SK-MEL-5 (cell line): ENCODE measurements around the gene PDE10A. TPM values are rescaled to one million over a fixed set of nuclear protein-coding genes. Genes with fewer than 3 reads are reported as not detected.

Source experiments
- DNase-seq: peaks from one replicate; pipeline ENCODE4 v3.0.0-alpha.2; 2016; ENCODE audit warnings: low read depth, low spot score
- in situ Hi-C: cut with HindIII; loops from 2 replicates; pipeline ENCODE4 v1.10.0; 2016; ENCODE audit warnings: low sequenced_read_pairs, high pct_unique_total_duplicates, low pct_unique_long_range_greater_than_20kb
- total RNA-seq: library from RNA; depleted of rRNA; stranded (reverse); fragments of >200 nt; shearing (Covaris generic); gene quantifications from 2 replicates; pipeline ENCODE4 v1.2.3, GENCODE V29; 2014

The PDE10A gene
- total RNA-seq, 1 experiment from 2014 or later: 161 TPM

- in situ Hi-C loops: no loop called here
- no peak for DNase-seq
Observed at GRCh38 chr6:165684333-165684732, 21.3 kb upstream of the PDE10A start.

GRCh38 chr6:165680975-165681374 lies 17.9 kb upstream of the PDE10A start:
- no peak for DNase-seq
- in situ Hi-C loops: no loop called here

DNA sequence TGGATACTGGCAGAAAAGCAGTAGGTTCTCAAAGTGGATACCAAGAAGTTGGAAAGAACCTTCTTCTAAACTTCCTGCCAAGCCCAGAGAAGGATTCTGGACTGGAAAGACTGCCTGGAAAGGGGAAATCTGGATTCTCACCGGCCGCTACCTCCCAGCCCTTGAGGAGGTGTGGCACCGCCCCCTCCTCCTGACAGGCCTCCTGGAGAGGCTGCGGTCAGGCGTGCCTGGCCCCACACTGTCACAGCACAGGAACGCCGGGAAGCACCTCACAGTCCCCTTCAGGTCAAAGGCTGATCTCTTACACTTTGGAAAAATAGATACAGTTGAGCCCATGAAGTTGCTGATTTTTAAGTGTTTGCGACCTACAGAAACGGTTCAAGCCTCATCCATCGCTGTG lies 16.3 kb upstream of the PDE10A start:
- no peak for DNase-seq
- in situ Hi-C loops: no loop called here

- DNase-seq: no peak
- in situ Hi-C loops: no loop called here
Observed at GRCh38 chr6:165678904-165679303, 15.9 kb upstream of the PDE10A start.

GRCh38 chr6:165678429-165678828 lies 15.4 kb upstream of the PDE10A start:
- in situ Hi-C loops: no loop called here
- no peak for DNase-seq

- DNase-seq: no peak
- in situ Hi-C loops: no loop called here
Observed at GRCh38 chr6:165677091-165677490, 14.1 kb upstream of the PDE10A start.

GRCh38 chr6:165676435-165677068 lies 13.5 kb upstream of the PDE10A start:
- DNase-seq: no peak
- in situ Hi-C loops: no loop called here

DNA sequence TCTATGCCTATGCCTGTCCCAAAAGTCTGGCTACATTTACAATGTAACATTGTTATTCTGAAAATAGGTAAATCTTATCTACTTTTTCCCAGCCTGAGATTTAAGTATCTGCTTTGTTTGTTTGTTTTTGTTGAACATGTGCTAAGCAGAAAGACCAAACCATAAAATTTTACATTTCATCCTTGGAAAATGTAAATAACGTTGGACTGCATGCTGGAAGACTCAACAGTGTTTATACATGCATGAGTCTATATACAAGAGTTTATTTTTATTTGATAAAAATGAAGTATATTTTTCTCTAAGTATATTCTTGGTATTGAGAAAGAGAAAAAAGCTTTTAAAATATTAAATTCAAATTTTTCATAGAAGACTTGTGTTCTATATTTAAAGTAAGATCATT lies 12.1 kb upstream of the PDE10A start:
- DNase-seq: no peak
- in situ Hi-C loops: no loop called here

GRCh38 chr6:165674155-165675029 lies 11.4 kb upstream of the PDE10A start:
- no peak for DNase-seq
- in situ Hi-C loops: no loop called here

DNA sequence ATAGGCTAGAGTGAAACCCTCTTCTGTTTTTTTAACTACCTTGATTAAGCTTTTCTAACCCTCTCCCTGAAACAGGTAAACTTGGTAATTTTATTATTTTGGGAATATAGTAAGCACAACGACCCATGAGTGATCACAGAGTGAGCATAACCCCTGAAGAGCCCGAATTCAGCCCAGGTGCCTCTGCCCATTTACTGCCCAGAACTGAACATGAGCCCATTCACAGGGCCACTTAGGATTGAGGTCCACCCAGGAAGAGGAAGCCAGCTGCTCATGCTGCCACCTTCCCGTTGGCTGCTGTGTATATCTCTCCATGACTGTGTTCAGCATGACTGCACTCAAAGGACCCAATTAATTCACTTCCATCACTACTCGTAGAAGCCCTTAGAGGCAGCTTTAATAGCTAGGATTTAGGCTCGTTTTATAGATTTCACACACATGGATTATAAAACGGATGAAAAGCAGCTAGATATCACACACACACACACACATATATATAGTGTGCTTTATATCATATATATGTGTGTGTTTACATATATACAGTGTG lies 8.3 kb upstream of the PDE10A start:
- DNase-seq: no peak

DNA sequence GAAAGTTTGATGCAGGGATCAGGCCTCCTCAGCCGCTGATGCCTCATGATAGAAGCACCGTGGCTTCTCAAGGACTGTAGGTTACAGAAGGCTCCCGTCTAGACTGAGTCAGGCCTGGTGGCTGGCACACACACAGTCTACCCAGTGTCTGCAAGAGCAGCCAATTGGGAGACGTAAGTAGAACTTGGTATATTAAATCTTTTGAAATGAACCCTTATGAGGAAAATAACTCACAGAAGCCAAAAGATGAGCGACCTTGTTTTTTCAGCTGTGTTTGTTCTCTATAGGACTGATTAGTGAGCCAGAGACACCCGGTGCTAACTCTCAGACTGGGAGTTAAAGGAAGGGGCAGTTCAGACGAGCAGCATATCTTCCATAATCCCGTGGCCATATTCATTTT lies 5.9 kb upstream of the PDE10A start:
- in situ Hi-C loops: no loop called here
- no peak for DNase-seq

More for the DNA sequence above, 8.3 kb upstream of the PDE10A start:
- in situ Hi-C loops: no loop called here

DNA sequence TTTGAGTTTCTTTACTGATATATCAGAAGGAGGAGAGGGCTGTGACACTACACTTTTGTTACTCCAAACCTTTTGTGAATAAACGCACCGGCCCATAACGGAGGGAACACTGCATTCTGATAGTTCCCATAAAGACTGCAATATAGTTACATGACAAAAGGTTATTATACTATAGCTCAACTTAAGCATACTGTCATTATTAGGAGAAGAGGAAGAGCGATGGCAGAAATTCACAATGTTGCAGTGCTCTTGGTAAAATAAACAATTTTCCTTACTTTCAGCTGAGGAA lies 2.3 kb upstream of the PDE10A start:
- in situ Hi-C loops: no loop called here
- no peak for DNase-seq

GRCh38 chr6:165664559-165665383 lies 1.7 kb upstream of the PDE10A start:
- in situ Hi-C loops: no loop called here
- DNase-seq: no peak

- in situ Hi-C loops: no loop called here
- DNase-seq: no peak
Observed at GRCh38 chr6:165663736-165664558, 906 bp upstream of the PDE10A start.

DNA sequence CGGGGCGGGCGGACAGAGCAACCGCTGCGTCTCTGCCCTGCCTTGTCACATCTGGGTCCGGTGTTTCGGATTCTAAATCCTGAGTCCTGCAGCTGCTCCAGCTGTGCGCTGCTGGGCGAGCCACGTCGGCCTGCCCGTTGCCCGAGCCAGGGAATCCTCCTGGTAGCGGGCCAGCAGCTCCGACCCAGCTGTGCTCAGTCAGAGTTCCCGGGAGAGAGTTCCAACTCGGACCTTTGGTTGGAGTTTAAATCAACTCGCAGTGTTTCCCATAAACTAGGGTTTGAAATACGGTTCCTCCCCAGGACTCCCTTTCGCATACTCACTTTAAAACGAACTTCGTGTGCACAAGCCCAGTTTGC lies 315 bp upstream of the PDE10A start:
- in situ Hi-C loops: no loop called here
- peak; percentile 11 for DNase-seq

DNA sequence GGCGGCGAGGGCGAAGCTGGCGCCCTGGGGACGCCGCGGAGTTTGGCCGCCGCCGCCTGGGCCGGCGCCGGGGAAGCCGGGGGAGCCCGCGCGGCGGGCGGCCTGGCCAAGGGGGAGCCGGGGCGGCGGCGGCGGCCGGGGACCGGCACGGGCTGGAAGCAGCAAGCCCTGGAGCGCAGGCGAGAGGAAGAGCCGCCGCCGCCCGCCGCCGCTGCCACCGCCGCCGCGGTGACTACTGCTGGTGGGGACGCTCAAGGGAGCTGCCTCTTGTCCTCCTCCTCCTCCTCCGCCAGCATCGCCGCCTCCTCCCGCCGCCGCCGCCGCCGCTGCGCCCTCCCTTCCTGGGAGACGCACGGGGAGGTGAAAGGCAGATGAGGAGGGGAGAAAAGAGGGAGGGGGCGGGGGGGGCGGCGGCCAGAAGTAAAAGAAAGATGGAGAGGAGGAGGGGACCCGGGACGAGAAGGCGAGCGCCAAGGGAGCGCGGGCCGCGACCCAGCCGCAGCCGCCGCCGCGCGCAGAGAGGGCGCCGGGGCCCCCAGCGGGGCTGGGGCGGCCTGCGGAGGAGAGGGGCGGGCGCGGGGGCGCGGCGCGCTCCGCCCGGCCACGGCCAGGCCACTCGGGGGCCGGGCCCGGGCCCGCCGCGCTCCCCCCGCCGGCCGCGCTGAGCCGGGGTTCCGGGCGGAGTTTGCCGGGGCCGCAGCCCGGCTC lies 846 bp downstream of the PDE10A start:
- peak; percentile 30 for DNase-seq
- in situ Hi-C loops: no loop called here

- DNase-seq: no peak
- in situ Hi-C loops: no loop called here
Observed at GRCh38 chr6:165661664-165662025, 1.4 kb downstream of the PDE10A start.
